UCSD-AML1 (cell line): ENCODE results near the gene MRPL46.
A peak's percentile ranks its signal among the peaks of the same experiment; 100 is the strongest.
"Not testable (repeated sequence)": the region's sequence is repeated elsewhere in the genome, so short reads cannot be mapped to it uniquely, and the experiment has no call there.

Experiments used
- DNase-seq: peaks from one replicate; lab custom pipeline; 2025; ENCODE audit not compliant: unreplicated experiment; lab: John Stamatoyannopoulos, UW

The MRPL46 gene

GRCh38 chr15:88479169-88479568 lies 12.0 kb upstream of the MRPL46 start:
- no peak for DNase-seq

GRCh38 chr15:88477904-88478303 lies 10.7 kb upstream of the MRPL46 start:
- DNase-seq = no peak

- DNase-seq = no peak
Measured at GRCh38 chr15:88477126-88477525, 9.9 kb upstream of the MRPL46 start.

- no peak for DNase-seq
Measured at GRCh38 chr15:88476635-88477060, 9.5 kb upstream of the MRPL46 start.

GRCh38 chr15:88473661-88474293 lies 6.6 kb upstream of the MRPL46 start:
- not testable (repeated sequence) for DNase-seq

GRCh38 chr15:88472225-88472624 lies 5.0 kb upstream of the MRPL46 start:
- no peak for DNase-seq

- DNase-seq = no peak
Measured at GRCh38 chr15:88470625-88471372, 3.6 kb upstream of the MRPL46 start.

- DNase-seq = no peak
Measured at GRCh38 chr15:88469321-88469720, 2.1 kb upstream of the MRPL46 start.

GRCh38 chr15:88468721-88469120 lies 1.5 kb upstream of the MRPL46 start:
- DNase-seq = not testable (repeated sequence)

GRCh38 chr15:88467935-88468528 lies 844 bp upstream of the MRPL46 start:
- DNase-seq = no peak

- DNase-seq = no peak
Measured at GRCh38 chr15:88465633-88466224, 1.5 kb downstream of the MRPL46 start.

- DNase-seq = no peak
Measured at GRCh38 chr15:88463870-88464532, 3.2 kb downstream of the MRPL46 start.

GRCh38 chr15:88456733-88457132 lies 10.5 kb downstream of the MRPL46 start:
- DNase-seq = no peak

GRCh38 chr15:88454867-88455810 lies 12.0 kb downstream of the MRPL46 start:
- DNase-seq = peak; percentile 57

- DNase-seq = no peak
Measured at GRCh38 chr15:88454236-88454635, 13.0 kb downstream of the MRPL46 start.

- no peak for DNase-seq
Measured at GRCh38 chr15:88453651-88454050, 13.5 kb downstream of the MRPL46 start.

GRCh38 chr15:88450125-88450798 lies 16.9 kb downstream of the MRPL46 start:
- DNase-seq = peak; percentile 71

GRCh38 chr15:88449581-88449980 lies 17.6 kb downstream of the MRPL46 start:
- no peak for DNase-seq

GRCh38 chr15:88448991-88449461 lies 18.2 kb downstream of the MRPL46 start:
- DNase-seq = no peak
